Nasal cavity respiratory epithelium epithelial cell of viscerocranial mucosa (primary cell): ENCODE measurements around the gene CCT8L2. TPM values are rescaled to one million over a fixed set of nuclear protein-coding genes. Genes with fewer than 3 reads are reported as not detected.

Experiments used
- total RNA-seq: library from RNA; depleted of rRNA; stranded (reverse); fragments of >200 nt; gene quantifications from 2 replicates; pipeline ENCODE4 v1.2.3, GENCODE V29; 2014

The CCT8L2 gene
- total RNA-seq: not detected in 2 replicates

GRCh38 chr22:16592710-16593109, at the start of gene CCT8L2:
CCT8L2 (minus strand) TSS chr22:16592810; CDS start chr22:16592550, 260 bp downstream.

Other genes starting within 250 kb of the CCT8L2 start
- gene XKR3, start 232.6 kb upstream of the CCT8L2 start, total RNA-seq: not detected in 2 replicates